ENCODE data around the gene SPOP. TPM values are rescaled to one million over a fixed set of nuclear protein-coding genes. Genes with fewer than 3 reads are reported as not detected.
A peak's percentile ranks its signal among the peaks of the same experiment; 100 is the strongest.

Gene SPOP
- total and polyA plus RNA-seq, 2 of the 4 experiments (the other 2 are of a cell fraction) = 24.9 to 47.5 TPM

DNA sequence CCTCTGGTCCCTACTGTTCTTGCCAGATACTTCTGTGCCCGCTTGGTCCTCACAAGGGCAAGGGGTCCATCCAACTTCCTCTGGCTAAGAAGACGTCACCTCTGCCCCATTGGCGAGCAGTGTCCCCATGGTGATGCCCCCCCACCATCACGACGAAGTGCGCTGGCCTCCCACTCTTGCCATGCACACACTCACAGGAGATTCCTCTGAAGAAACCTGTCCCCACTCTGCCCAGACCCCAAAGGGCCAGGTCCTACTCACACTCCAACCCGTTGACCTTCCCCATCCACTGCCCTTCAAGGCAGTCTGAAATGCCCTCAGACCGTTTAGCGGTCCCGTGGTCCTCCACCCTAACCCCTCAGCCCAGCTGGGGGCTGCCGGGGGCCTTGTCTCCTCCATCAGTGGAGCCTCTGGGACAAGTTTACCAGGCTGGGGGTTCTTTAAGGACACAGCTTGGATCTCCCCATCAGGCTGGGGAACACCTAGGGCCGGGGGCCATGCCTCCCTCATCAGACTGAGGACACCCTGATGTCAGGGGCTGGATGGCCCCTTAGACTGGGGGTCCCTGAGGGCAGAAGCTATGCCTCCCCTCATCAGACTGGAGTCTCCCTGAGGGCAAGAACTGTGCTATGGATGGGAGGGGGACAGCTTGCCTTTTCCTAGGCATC, 95.7 kb downstream of the SPOP start:
- intact Hi-C loops (cut with micrococcal nuclease) = no loop called here
- WGBS, 2 experiments (ENCODE audit: extremely low coverage in 2 of 2, insufficient read length in 1 of 2) = 93% methylated on average over 7 of the region's 12 CpGs; no CpG with 5 or more reads in 1 of the 2 experiments
- H3K27me3 ChIP-seq (ENCODE audit: control insufficient read depth, insufficient read depth, low read length) = peaks cover 11% of the 10 kb centered on the region
- H3K79me1 ChIP-seq (ENCODE audit: low read depth in 1 of 2, low read length in 2 of 2) = no peaks in the 10 kb centered on the region
- H3K4me2 ChIP-seq (ENCODE audit: low read depth, low read length) = no peak overlapping the region
- no peak overlapping the region; the same call in 1 of the 2 replicates for H2AK5ac ChIP-seq (ENCODE audit: low read depth, low read length)
- H3K9ac ChIP-seq (ENCODE audit: low read depth, low read length) = no peak overlapping the region
- no peak overlapping the region for H4K91ac ChIP-seq (ENCODE audit: insufficient read depth, low read depth, low read length)
- no peaks in the 10 kb centered on the region for H3K9me3 ChIP-seq (ENCODE audit: control insufficient read depth, insufficient read depth, low read length)
- H3K56ac ChIP-seq (ENCODE audit: extremely low read depth, insufficient read depth, low read length) = no peak overlapping the region
- dilution Hi-C loops (cut with HindIII; ENCODE audit: low sequenced_read_pairs, unreplicated experiment) = no loop called here
- H2BK5ac ChIP-seq (ENCODE audit: low read depth, low read length, poor library complexity, severe bottlenecking) = no peak overlapping the region
- ATAC-seq (ENCODE audit: low read depth) (no peak), DNase-seq (no peak)
- H4K20me1 ChIP-seq (ENCODE audit: insufficient read depth, low read length) = no peaks in the 10 kb centered on the region
- no peak overlapping the region for H4K8ac ChIP-seq (ENCODE audit: low read depth in 2 of 2, low read length in 2 of 2)
- H3K36me3 ChIP-seq (ENCODE audit: control insufficient read depth, insufficient read depth, low read length) = no peaks in the 10 kb centered on the region
- peaks cover 1% of the 10 kb centered on the region; the same call in 1 of the 2 replicates for H3K4me1 ChIP-seq (ENCODE audit: control insufficient read depth, insufficient read depth, low read length)
- no peak overlapping the region for H3K14ac ChIP-seq (replicated peaks; ENCODE audit: low read depth, low read length)
- H2BK120ac ChIP-seq (ENCODE audit: low read depth, low read length) = no peak overlapping the region
- CTCF ChIA-PET = no interaction called here
- H2AK9ac ChIP-seq (replicated peaks; ENCODE audit: low read depth, low read length, poor library complexity) = peak overlapping the region; percentile 35
- H2BK15ac ChIP-seq (ENCODE audit: low read depth, low read length) = no peak overlapping the region; the same call in 2 of the 3 replicates
- H2BK20ac ChIP-seq (ENCODE audit: low read depth, low read length) = no peak overlapping the region
- peak overlapping the region; percentile 27 for H2AFZ ChIP-seq (replicated peaks; ENCODE audit: low read length, poor library complexity)
- no peak overlapping the region for H3K18ac ChIP-seq (ENCODE audit: low read depth, low read length)
- no peak overlapping the region for H3K4ac ChIP-seq (ENCODE audit: low read depth, low read length)
- H3K9me1 ChIP-seq (ENCODE audit: insufficient read depth, low read length) = peaks cover 3% of the 10 kb centered on the region; the same call in 1 of the 2 replicates
- POLR2A ChIA-PET (ENCODE audit: unreplicated experiment) = no interaction called here
- TF ChIP-seq, protein P1, sequence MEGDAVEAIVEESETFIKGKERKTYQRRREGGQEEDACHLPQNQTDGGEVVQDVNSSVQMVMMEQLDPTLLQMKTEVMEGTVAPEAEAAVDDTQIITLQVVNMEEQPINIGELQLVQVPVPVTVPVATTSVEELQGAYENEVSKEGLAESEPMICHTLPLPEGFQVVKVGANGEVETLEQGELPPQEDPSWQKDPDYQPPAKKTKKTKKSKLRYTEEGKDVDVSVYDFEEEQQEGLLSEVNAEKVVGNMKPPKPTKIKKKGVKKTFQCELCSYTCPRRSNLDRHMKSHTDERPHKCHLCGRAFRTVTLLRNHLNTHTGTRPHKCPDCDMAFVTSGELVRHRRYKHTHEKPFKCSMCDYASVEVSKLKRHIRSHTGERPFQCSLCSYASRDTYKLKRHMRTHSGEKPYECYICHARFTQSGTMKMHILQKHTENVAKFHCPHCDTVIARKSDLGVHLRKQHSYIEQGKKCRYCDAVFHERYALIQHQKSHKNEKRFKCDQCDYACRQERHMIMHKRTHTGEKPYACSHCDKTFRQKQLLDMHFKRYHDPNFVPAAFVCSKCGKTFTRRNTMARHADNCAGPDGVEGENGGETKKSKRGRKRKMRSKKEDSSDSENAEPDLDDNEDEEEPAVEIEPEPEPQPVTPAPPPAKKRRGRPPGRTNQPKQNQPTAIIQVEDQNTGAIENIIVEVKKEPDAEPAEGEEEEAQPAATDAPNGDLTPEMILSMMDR (conservative IDR thresholded peaks at IDR 0.05; ENCODE audit: low read depth, low read length) = no peak
- TF ChIP-seq RFX5 (IDR thresholded peaks at IDR 0.05; ENCODE audit: low read depth, low read length) (no peak), RAD21 (IDR thresholded peaks at IDR 0.05; ENCODE audit: low read length) (no peak), CEBPB (IDR thresholded peaks at IDR 0.05; ENCODE audit: low read depth, low read length) (no peak), CHD1 (IDR thresholded peaks at IDR 0.05; ENCODE audit: low read depth, low read length) (no peak), MAFK (IDR thresholded peaks at IDR 0.05; ENCODE audit: low read depth, low read length) (no peak), NFE2L2 (IDR thresholded peaks at IDR 0.05; ENCODE audit: low read depth, low read length) (no peak), RCOR1 (IDR thresholded peaks at IDR 0.05; ENCODE audit: insufficient replicate concordance, low read length) (no peak), MXI1 (IDR thresholded peaks at IDR 0.05; ENCODE audit: borderline replicate concordance, low read depth, low read length) (no peak), MAZ (IDR thresholded peaks at IDR 0.05; ENCODE audit: borderline replicate concordance, low read depth, low read length) (no peak), BHLHE40 (IDR thresholded peaks at IDR 0.05; ENCODE audit: low read depth, low read length) (no peak), SMC3 (IDR thresholded peaks at IDR 0.05; ENCODE audit: low read depth, low read length) (no peak), POLR2A (IDR thresholded peaks at IDR 0.05; ENCODE audit: low read depth, low read length) (no peak), FOS (IDR thresholded peaks at IDR 0.05; ENCODE audit: low read depth, low read length) (no peak)
- TF ChIP-seq, protein P2, sequence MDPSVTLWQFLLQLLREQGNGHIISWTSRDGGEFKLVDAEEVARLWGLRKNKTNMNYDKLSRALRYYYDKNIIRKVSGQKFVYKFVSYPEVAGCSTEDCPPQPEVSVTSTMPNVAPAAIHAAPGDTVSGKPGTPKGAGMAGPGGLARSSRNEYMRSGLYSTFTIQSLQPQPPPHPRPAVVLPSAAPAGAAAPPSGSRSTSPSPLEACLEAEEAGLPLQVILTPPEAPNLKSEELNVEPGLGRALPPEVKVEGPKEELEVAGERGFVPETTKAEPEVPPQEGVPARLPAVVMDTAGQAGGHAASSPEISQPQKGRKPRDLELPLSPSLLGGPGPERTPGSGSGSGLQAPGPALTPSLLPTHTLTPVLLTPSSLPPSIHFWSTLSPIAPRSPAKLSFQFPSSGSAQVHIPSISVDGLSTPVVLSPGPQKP (IDR thresholded peaks at IDR 0.05; ENCODE audit: borderline replicate concordance, low read depth, low read length) = no peak
- TF ChIP-seq, protein P3, sequence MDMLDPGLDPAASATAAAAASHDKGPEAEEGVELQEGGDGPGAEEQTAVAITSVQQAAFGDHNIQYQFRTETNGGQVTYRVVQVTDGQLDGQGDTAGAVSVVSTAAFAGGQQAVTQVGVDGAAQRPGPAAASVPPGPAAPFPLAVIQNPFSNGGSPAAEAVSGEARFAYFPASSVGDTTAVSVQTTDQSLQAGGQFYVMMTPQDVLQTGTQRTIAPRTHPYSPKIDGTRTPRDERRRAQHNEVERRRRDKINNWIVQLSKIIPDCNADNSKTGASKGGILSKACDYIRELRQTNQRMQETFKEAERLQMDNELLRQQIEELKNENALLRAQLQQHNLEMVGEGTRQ (IDR thresholded peaks at IDR 0.05; ENCODE audit: low read depth, low read length) = no peak
- no peak overlapping the region for H3K4me3 ChIP-seq (ENCODE audit: insufficient read depth, low read depth, low read length)
- no peak overlapping the region for H4K5ac ChIP-seq (ENCODE audit: low read depth, low read length)
- H3K27ac ChIP-seq (ENCODE audit: insufficient read depth, low read length) = no peak overlapping the region
- BruUV-seq (replicated peaks) = no TSS peak
- no peak overlapping the region for H3K23ac ChIP-seq (ENCODE audit: low read depth, low read length)
- in situ Hi-C loops (cut with MboI; ENCODE audit: low sequenced_read_pairs) = no loop called here
